HCT116 (cell line): ENCODE results near the gene CRYBG2. TPM values are rescaled to one million over a fixed set of nuclear protein-coding genes. Genes with fewer than 3 reads are reported as not detected.

ENCODE experiments used
- ATAC-seq: fragments of 200-7000 bp; cut with Tn5 transposase; 2 replicates; pipeline ENCODE4 v1.9.1; 2020; ENCODE audit warnings: mild to moderate bottlenecking, moderate library complexity
- BruUV-seq: library from RNA; stranded (reverse); fragments of 400-500 nt; replicated peaks from 2 replicates; lab custom pipeline; 2021; lab: Mats Ljungman, UMichigan
- CTCF ChIA-PET: fragments of 300-600 bp; sonication (Branson Sonifier 250); formaldehyde crosslinking; loops from one replicate; lab custom pipeline; 2021; ENCODE audit warnings: antibody characterized with exemption; lab: Charles Lee
- POLR2A ChIA-PET: fragments of 300-600, 350-600 bp; sonication (Branson Sonifier 250); formaldehyde crosslinking; loops from one replicate; lab custom pipeline; 2021; ENCODE audit warnings: antibody characterized with exemption; lab: Charles Lee
- RAD21 ChIA-PET, 2 experiments: fragments of 300-600 bp; sonication (Branson Sonifier 250); formaldehyde crosslinking; loops; one replicate each; lab custom pipeline; 2023; ENCODE audit warnings: low total read pairs in 2 of 2; ENCODE audit not compliant: uncharacterized antibody in 2 of 2, unreplicated experiment in 2 of 2, low non-redundant PET in 1 of 2; lab: Charles Lee
- DNase-seq: peaks from one replicate; pipeline ENCODE4 v3.0.0-alpha.2; 2010; ENCODE audit warnings: low read depth, low spot score
- H2AFZ ChIP-seq: fragments of 200-600 bp; shearing (Covaris generic), sonication (generic); 2 replicates; pipeline ENCODE4 v1.6.1; 2017; ENCODE audit warnings: low read depth, mixed run types, mixed read lengths, antibody characterized with exemption, low read length; ENCODE audit not compliant: poor library complexity, severe bottlenecking
- H3K27ac ChIP-seq: 2 replicates; pipeline ENCODE4 v1.5.1; 2012; ENCODE audit warnings: low read depth, low read length
- H3K27me3 ChIP-seq: fragments of 200-600 bp; sonication (generic); 2 replicates; pipeline ENCODE4 v1.6.1; 2016; ENCODE audit warnings: mixed run types, low read length, mixed read lengths; ENCODE audit not compliant: insufficient read depth
- H3K36me3 ChIP-seq, 2 experiments: fragments of 200-500 bp in 1 of 2; fragments of 200-600 bp in 1 of 2; sonication (Bioruptor generic) in 1 of 2; sonication (generic) in 1 of 2; 2 replicates each; pipeline versions ENCODE4 v1.5.1 to v1.6.1; 2014 to 2016; ENCODE audit warnings: low read length in 2 of 2, inconsistent platforms in 1 of 2, mixed read lengths in 1 of 2, mixed run types in 1 of 2; ENCODE audit not compliant: insufficient read depth in 2 of 2, control insufficient read depth in 1 of 2
- H3K4me1 ChIP-seq, 2 experiments: fragments of 200-600 bp in 1 of 2; sonication (generic) in 1 of 2; 2 replicates each; pipeline versions ENCODE4 v1.5.1 to v1.6.1; 2012 to 2017; ENCODE audit warnings: low read length in 2 of 2, inconsistent platforms in 1 of 2, mild to moderate bottlenecking in 1 of 2, mixed read lengths in 1 of 2, mixed run types in 1 of 2, moderate library complexity in 1 of 2; ENCODE audit not compliant: insufficient read depth in 2 of 2, control insufficient read depth in 1 of 2
- H3K4me2 ChIP-seq: fragments of 200-600 bp; sonication (generic); 2 replicates; pipeline ENCODE4 v1.6.1; 2017; ENCODE audit warnings: mixed run types, low read length, mixed read lengths
- H3K4me3 ChIP-seq, 2 experiments: fragments of 200-600 bp in 1 of 2; sonication (generic) in 1 of 2; replicated peaks in 1 of 2; 2 replicates each; pipeline ENCODE4 v1.5.1; 2011 to 2016; ENCODE audit warnings: low read length in 2 of 2, control low read depth in 1 of 2, low read depth in 1 of 2, mild to moderate bottlenecking in 1 of 2, mixed read lengths in 1 of 2, mixed run types in 1 of 2
- H3K79me2 ChIP-seq: fragments of 200-600 bp; sonication (generic); 2 replicates; pipeline ENCODE4 v1.6.1; 2017; ENCODE audit warnings: mild to moderate bottlenecking, mixed run types, low read length, moderate library complexity, mixed read lengths; ENCODE audit not compliant: insufficient read depth
- H3K9ac ChIP-seq: fragments of 200-600 bp; sonication (generic); 2 replicates; pipeline ENCODE4 v1.6.1; 2016; ENCODE audit warnings: low read length, mixed read lengths
- H3K9me2 ChIP-seq: fragments of 200-600 bp; sonication (generic), shearing (Covaris generic); 2 replicates; pipeline ENCODE4 v1.6.1; 2017; ENCODE audit warnings: mixed run types, mild to moderate bottlenecking, moderate library complexity; ENCODE audit not compliant: insufficient read depth
- H3K9me3 ChIP-seq, 2 experiments: fragments of 200-500 bp in 1 of 2; fragments of 200-600 bp in 1 of 2; sonication (Bioruptor generic) in 1 of 2; sonication (generic) in 1 of 2; 2 replicates each; pipeline ENCODE4 v1.6.1; 2014 to 2017; ENCODE audit warnings: low read length in 2 of 2, mixed read lengths in 2 of 2, inconsistent platforms in 1 of 2, low read depth in 1 of 2, mild to moderate bottlenecking in 1 of 2, mixed run types in 1 of 2, moderate library complexity in 1 of 2; ENCODE audit not compliant: control insufficient read depth in 1 of 2, insufficient read depth in 1 of 2
- H4K20me1 ChIP-seq: fragments of 200-600 bp; sonication (generic), shearing (Covaris generic); 2 replicates; pipeline ENCODE4 v1.6.1; 2017; ENCODE audit warnings: mixed run types, mild to moderate bottlenecking, moderate library complexity; ENCODE audit not compliant: insufficient read depth
- ELF1 ChIP-seq: IDR thresholded peaks from 2 replicates; pipeline ENCODE4 v1.6.1; 2012; ENCODE audit warnings: low read depth, borderline replicate concordance
- JUND ChIP-seq: IDR thresholded peaks from 2 replicates; pipeline ENCODE4 v1.6.1; 2012
- RAD21 ChIP-seq: IDR thresholded peaks from 2 replicates; pipeline ENCODE4 v1.6.1; 2012; ENCODE audit warnings: low read depth, mild to moderate bottlenecking
- TCF7L2 ChIP-seq: IDR thresholded peaks from 2 replicates; pipeline ENCODE4 v1.7.0; 2011; ENCODE audit warnings: borderline replicate concordance, inconsistent platforms; ENCODE audit not compliant: insufficient read depth, insufficient read length; ENCODE audit errors: extremely low read depth
- ZBTB33 ChIP-seq: IDR thresholded peaks from 2 replicates; pipeline ENCODE4 v1.6.1; 2011; ENCODE audit warnings: mild to moderate bottlenecking, low read length, moderate library complexity; ENCODE audit not compliant: insufficient replicate concordance; ENCODE audit errors: extremely low read depth
- ZFX ChIP-seq: fragments of 450-650 bp; IDR thresholded peaks from 2 replicates; pipeline ENCODE4 v1.6.1; 2017
- intact Hi-C: fragments of 100-400 bp; cut with micrococcal nuclease; formaldehyde crosslinking; loops from 2 replicates; pipeline ENCODE4 v1.10.0; 2022
- total RNA-seq: library from RNA; stranded (reverse); gene quantifications from one replicate; pipeline ENCODE4 v1.2.1, GENCODE V29; 2021; ENCODE audit not compliant: unreplicated experiment
- TF ChIP-seq, protein P1 (sequence below): IDR thresholded peaks from 2 replicates; pipeline ENCODE4 v1.6.1; 2012; ENCODE audit warnings: low read depth
- TF ChIP-seq, protein P2 (sequence below): IDR thresholded peaks from 2 replicates; pipeline ENCODE4 v1.6.1; 2012

Gene CRYBG2
- total RNA-seq, 1 experiment from 2014 or later = 10.5 TPM

DNA sequence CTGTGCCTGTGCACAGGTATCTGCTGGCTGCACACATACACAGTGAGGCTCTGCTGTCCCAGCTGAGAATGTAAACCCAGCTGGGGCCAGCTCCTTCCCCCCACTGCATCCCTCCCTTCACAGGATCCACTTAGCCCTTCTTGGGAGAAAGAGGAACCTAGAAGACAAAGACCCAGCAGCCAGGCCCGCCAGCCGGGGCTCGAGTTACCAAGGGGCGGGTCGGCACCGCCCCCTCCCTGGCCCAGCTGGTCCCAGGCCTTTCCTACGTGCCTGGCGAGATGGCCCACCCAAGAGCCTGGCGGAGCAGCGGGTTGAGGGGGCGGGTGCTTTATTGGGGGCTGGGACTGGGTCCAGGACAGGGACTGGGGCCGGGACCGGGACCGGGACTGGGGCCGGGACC is 72.0 kb downstream of the CRYBG2 start:
- intact Hi-C loops = no loop called here
- no peaks in the 10 kb centered on the region for H3K9me3 ChIP-seq

More for the DNA sequence above, 72.0 kb downstream of the CRYBG2 start:
- Histone ChIP-seq H3K4me2 (no peak overlapping the region), H3K36me3 (peaks cover 8 to 9% of the 10 kb centered on the region in 2 experiments), H4K20me1 (no peaks in the 10 kb centered on the region), H2AFZ (no peak overlapping the region), H3K9ac (no peak overlapping the region), H3K79me2 (peaks cover 20% of the 10 kb centered on the region), H3K9me2 (no peaks in the 10 kb centered on the region), H3K27me3 (no peaks in the 10 kb centered on the region), H3K4me1 (peaks cover 39 to 92% of the 10 kb centered on the region in 2 experiments), H3K27ac (no peak overlapping the region), H3K4me3 (no peak overlapping the region)
- TF ChIP-seq RAD21 (no peak), ELF1 (no peak), ZFX (no peak), TCF7L2 (no peak), ZBTB33 (no peak), JUND (no peak)
- TF ChIP-seq, protein P1, sequence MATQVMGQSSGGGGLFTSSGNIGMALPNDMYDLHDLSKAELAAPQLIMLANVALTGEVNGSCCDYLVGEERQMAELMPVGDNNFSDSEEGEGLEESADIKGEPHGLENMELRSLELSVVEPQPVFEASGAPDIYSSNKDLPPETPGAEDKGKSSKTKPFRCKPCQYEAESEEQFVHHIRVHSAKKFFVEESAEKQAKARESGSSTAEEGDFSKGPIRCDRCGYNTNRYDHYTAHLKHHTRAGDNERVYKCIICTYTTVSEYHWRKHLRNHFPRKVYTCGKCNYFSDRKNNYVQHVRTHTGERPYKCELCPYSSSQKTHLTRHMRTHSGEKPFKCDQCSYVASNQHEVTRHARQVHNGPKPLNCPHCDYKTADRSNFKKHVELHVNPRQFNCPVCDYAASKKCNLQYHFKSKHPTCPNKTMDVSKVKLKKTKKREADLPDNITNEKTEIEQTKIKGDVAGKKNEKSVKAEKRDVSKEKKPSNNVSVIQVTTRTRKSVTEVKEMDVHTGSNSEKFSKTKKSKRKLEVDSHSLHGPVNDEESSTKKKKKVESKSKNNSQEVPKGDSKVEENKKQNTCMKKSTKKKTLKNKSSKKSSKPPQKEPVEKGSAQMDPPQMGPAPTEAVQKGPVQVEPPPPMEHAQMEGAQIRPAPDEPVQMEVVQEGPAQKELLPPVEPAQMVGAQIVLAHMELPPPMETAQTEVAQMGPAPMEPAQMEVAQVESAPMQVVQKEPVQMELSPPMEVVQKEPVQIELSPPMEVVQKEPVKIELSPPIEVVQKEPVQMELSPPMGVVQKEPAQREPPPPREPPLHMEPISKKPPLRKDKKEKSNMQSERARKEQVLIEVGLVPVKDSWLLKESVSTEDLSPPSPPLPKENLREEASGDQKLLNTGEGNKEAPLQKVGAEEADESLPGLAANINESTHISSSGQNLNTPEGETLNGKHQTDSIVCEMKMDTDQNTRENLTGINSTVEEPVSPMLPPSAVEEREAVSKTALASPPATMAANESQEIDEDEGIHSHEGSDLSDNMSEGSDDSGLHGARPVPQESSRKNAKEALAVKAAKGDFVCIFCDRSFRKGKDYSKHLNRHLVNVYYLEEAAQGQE = no peak
- TF ChIP-seq, protein P2, sequence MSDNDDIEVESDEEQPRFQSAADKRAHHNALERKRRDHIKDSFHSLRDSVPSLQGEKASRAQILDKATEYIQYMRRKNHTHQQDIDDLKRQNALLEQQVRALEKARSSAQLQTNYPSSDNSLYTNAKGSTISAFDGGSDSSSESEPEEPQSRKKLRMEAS = no peak
- ATAC-seq (no peak), DNase-seq (no peak)
- RAD21 ChIA-PET = no interaction called here
- CTCF ChIA-PET = no interaction called here
- BruUV-seq = no TSS peak
- POLR2A ChIA-PET = no interaction called here
